ENCODE data around the gene MALT1. TPM values are rescaled to one million over a fixed set of nuclear protein-coding genes. Genes with fewer than 3 reads are reported as not detected.

The MALT1 gene
- total RNA-seq, 3 donors from 2014 or later (not counting 1 experiment from before 2014, with no cell fraction given): 49.8 to 55.8 (median 54.5) TPM

- Mint-ChIP-seq H3K9me3 (no peaks in the 10 kb centered on the region), H3K27ac (no peak overlapping the region), H3K4me1 (no peaks in the 10 kb centered on the region), H3K36me3 (no peaks in the 10 kb centered on the region), H3K4me3 (no peak overlapping the region), H3K27me3 (ENCODE audit: low read depth in 2 of 2) (no peaks in the 10 kb centered on the region)
- DNase-seq: no peak
- H3K27ac ChIP-seq (ENCODE audit: low read length): no peak overlapping the region
- 90% methylated on average over 2 of the region's 3 CpGs for WGBS (ENCODE audit: insufficient coverage)
- no peak overlapping the region for H3K4me3 ChIP-seq (ENCODE audit: low read length)
- TF ChIP-seq CTCF (IDR thresholded peaks at IDR 0.05): no peak
- peaks cover 9% of the 10 kb centered on the region for H3K4me1 ChIP-seq (ENCODE audit: control insufficient read depth, insufficient read depth, low read length)
- H3K9me3 ChIP-seq (ENCODE audit: control insufficient read depth, insufficient read depth, low read length): no peaks in the 10 kb centered on the region
- intact Hi-C loops (cut with micrococcal nuclease): no loop called here
- H3K36me3 ChIP-seq (ENCODE audit: control insufficient read depth, insufficient read depth, low read length): no peaks in the 10 kb centered on the region
- H3K27me3 ChIP-seq (ENCODE audit: control insufficient read depth, insufficient read depth, low read length): no peaks in the 10 kb centered on the region
- no peak for ATAC-seq
Measured at GRCh38 chr18:58666176-58666575, 5.1 kb upstream of the MALT1 start.

- Histone ChIP-seq H3K27ac (ENCODE audit: low read length) (no peak overlapping the region), H3K9me3 (ENCODE audit: control insufficient read depth, insufficient read depth, low read length) (no peaks in the 10 kb centered on the region), H3K4me1 (ENCODE audit: control insufficient read depth, insufficient read depth, low read length) (peaks cover 17% of the 10 kb centered on the region), H3K36me3 (ENCODE audit: control insufficient read depth, insufficient read depth, low read length) (no peaks in the 10 kb centered on the region), H3K27me3 (ENCODE audit: control insufficient read depth, insufficient read depth, low read length) (no peaks in the 10 kb centered on the region), H3K4me3 (ENCODE audit: low read length) (no peak overlapping the region)
- H3K4me1 Mint-ChIP-seq: peaks cover 6 to 7% of the 10 kb centered on the region in 2 donors
- no peak for ATAC-seq
- no peak for TF ChIP-seq CTCF (IDR thresholded peaks at IDR 0.05)
- H3K36me3 Mint-ChIP-seq: no peaks in the 10 kb centered on the region
- no peak for DNase-seq
- no peaks in the 10 kb centered on the region for H3K27me3 Mint-ChIP-seq (ENCODE audit: low read depth in 2 of 2)
- no peak overlapping the region for H3K4me3 Mint-ChIP-seq
- no peaks in the 10 kb centered on the region for H3K9me3 Mint-ChIP-seq
- WGBS (ENCODE audit: insufficient coverage): 83% methylated on average over 2 of the region's 2 CpGs
- no peak overlapping the region for H3K27ac Mint-ChIP-seq
- intact Hi-C loops (cut with micrococcal nuclease): no loop called here
Measured at GRCh38 chr18:58668211-58668610, 3.1 kb upstream of the MALT1 start.

- H3K36me3 ChIP-seq (ENCODE audit: control insufficient read depth, insufficient read depth, low read length): no peaks in the 10 kb centered on the region
- Mint-ChIP-seq H3K27ac (no peak overlapping the region), H3K27me3 (ENCODE audit: low read depth in 2 of 2) (no peaks in the 10 kb centered on the region), H3K36me3 (no peaks in the 10 kb centered on the region), H3K4me1 (peaks cover 13% of the 10 kb centered on the region in 2 donors), H3K9me3 (no peaks in the 10 kb centered on the region), H3K4me3 (peak overlapping the region; percentile 69)
- WGBS (ENCODE audit: insufficient coverage): 87% methylated on average over 2 of the region's 3 CpGs
- peaks cover 19% of the 10 kb centered on the region for H3K4me1 ChIP-seq (ENCODE audit: control insufficient read depth, insufficient read depth, low read length)
- intact Hi-C loops (cut with micrococcal nuclease): no loop called here
- no peaks in the 10 kb centered on the region for H3K27me3 ChIP-seq (ENCODE audit: control insufficient read depth, insufficient read depth, low read length)
- no peak overlapping the region for H3K4me3 ChIP-seq (ENCODE audit: low read length)
- H3K27ac ChIP-seq (ENCODE audit: low read length): no peak overlapping the region
- H3K9me3 ChIP-seq (ENCODE audit: control insufficient read depth, insufficient read depth, low read length): no peaks in the 10 kb centered on the region
- ATAC-seq: no peak
- DNase-seq: no peak
- no peak for TF ChIP-seq CTCF (IDR thresholded peaks at IDR 0.05)
Measured at GRCh38 chr18:58668897-58669296, 2.4 kb upstream of the MALT1 start.

- Histone ChIP-seq H3K27me3 (ENCODE audit: control insufficient read depth, insufficient read depth, low read length) (no peaks in the 10 kb centered on the region), H3K4me3 (ENCODE audit: low read length) (no peak overlapping the region), H3K9me3 (ENCODE audit: control insufficient read depth, insufficient read depth, low read length) (no peaks in the 10 kb centered on the region), H3K27ac (ENCODE audit: low read length) (no peak overlapping the region), H3K36me3 (ENCODE audit: control insufficient read depth, insufficient read depth, low read length) (no peaks in the 10 kb centered on the region), H3K4me1 (ENCODE audit: control insufficient read depth, insufficient read depth, low read length) (peaks cover 19% of the 10 kb centered on the region)
- Mint-ChIP-seq H3K27me3 (ENCODE audit: low read depth in 2 of 2) (no peaks in the 10 kb centered on the region), H3K36me3 (no peaks in the 10 kb centered on the region), H3K27ac (peak overlapping the region; percentile 39 to 88), H3K4me1 (peaks cover 22 to 23% of the 10 kb centered on the region in 2 donors), H3K4me3 (peak overlapping the region; percentile 94), H3K9me3 (no peaks in the 10 kb centered on the region)
- intact Hi-C loops (cut with micrococcal nuclease): loop anchor here (5.0 kb wide), 2 partner anchors 47 to 92 kb away; no protein-coding TSS in a partner anchor
- peak in 1 of 2 donors; percentile 34 for DNase-seq
- TF ChIP-seq CTCF (IDR thresholded peaks at IDR 0.05): no peak
- WGBS (ENCODE audit: insufficient coverage): 82% methylated on average over 8 of the region's 11 CpGs
- no peak for ATAC-seq
Measured at GRCh38 chr18:58669731-58670378, 1.4 kb upstream of the MALT1 start.

Measured in natural killer cell (primary cell).